ENCODE measurements around the gene FCGR2B. TPM values are rescaled to one million over a fixed set of nuclear protein-coding genes. Genes with fewer than 3 reads are reported as not detected.

The FCGR2B gene
- total and polyA plus RNA-seq, 2 experiments from 2014 or later, result not detected

DNA sequence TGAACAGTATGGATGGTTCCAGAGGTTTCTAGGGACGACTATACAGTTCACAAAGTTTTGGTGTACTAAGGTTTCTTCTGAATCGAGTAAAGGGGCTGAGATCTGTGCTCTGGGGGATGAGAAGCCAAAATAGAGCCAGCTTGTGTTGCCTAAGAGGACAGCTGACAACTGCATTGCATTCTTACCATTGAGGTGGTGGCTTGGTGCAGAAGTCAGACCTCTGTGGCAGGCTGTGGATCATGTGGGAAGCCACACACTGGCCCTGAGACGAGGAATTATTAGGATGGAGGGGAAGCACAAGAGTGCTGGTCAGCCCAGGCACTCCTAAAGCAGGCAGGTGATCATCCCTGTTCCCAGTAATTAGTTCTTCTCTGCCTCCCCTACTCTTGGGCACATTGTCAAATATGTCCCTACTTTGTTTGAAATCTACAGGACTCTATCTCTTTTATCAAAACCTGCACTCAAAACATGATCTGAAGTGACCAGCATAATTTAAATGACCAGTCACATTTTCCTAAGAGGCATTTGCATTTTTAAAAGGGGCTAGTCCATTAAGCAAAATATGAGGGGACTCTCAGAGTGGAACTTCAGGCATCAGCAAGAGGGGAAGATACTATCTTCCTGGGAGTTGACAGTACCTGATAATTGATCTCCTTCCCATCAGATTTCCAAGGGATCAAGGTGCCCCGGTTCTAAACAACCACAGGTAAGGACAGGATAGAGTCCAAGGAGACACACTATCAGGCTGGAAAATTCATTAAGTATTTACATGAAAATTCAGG is 58.2 kb downstream of the FCGR2B start, which contains the start of gene FCRLB:
TSS of gene FCRLB (plus strand) at position 589 of the 782 bp plus-strand sequence. CDS start 1,129 bp downstream, outside the sequence.
- 61% methylated on average over 4 of the region's 4 CpGs for WGBS (ENCODE audit: low lambda C conversion rate, missing lambda C conversion rate)

DNA sequence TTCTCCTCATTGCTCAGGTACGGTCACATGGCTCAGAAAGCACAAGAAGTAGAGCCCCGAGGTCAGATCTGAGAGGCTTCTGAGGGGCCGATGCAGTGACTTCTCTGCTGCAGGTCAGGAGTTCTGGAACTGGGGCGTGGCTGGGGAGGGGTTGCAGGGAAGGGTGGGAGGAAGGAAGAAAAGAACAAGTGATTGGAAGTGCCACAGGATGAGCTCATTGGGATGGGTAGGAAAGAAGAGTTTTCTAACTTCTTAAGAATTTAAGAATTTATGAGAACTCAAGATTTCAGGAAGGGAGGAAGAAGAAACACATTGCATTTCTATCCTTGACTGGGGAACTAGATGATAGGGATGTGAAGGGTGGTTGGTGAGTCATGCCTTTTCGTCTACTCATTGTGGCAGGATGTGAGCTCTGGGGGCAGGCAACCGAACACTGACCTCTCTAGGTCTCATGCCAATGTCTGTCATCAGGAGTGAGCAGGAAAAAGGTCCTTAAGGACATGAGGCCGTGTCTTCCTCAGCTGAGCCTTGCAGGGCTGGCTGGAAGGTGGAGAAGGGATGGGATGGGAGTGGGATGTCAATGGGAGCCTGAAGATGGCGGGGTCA is 58.9 kb downstream of the FCGR2B start:
- no peak for TF ChIP-seq CTCF (IDR thresholded peaks at IDR 0.05; ENCODE audit: poor library complexity)
- TF ChIP-seq EZH2phosphoT487 (IDR thresholded peaks at IDR 0.05; ENCODE audit: low read depth, severe bottlenecking, unreplicated experiment), result no peak
- no peak for TF ChIP-seq EZH2 (IDR thresholded peaks at IDR 0.05; ENCODE audit: borderline replicate concordance)
- Histone ChIP-seq H2AFZ (no peak overlapping the region), H3K79me2 (no peaks in the 10 kb centered on the region), H3K4me3 (no peak overlapping the region), H3K27me3 (peaks cover 5% of the 10 kb centered on the region), H3K36me3 (replicated peaks; ENCODE audit: insufficient read depth, low read depth) (no peaks in the 10 kb centered on the region), H3K9me3 (ENCODE audit: low read depth) (no peaks in the 10 kb centered on the region), H4K20me1 (ENCODE audit: insufficient read depth, poor library complexity, severe bottlenecking) (no peaks in the 10 kb centered on the region), H3K27ac (no peak overlapping the region), H3K4me2 (no peak overlapping the region), H3K9me2 (replicated peaks; ENCODE audit: insufficient read depth) (no peaks in the 10 kb centered on the region), H3K4me1 (ENCODE audit: insufficient read depth) (no peaks in the 10 kb centered on the region)
- DNase-seq (ENCODE audit: low spot score), result no peak
- 60% methylated on average over 8 of the region's 8 CpGs for WGBS (ENCODE audit: low lambda C conversion rate, missing lambda C conversion rate)

More for the DNA sequence above, 58.2 kb downstream of the FCGR2B start, which contains the start of gene FCRLB:
- Histone ChIP-seq H3K9me3 (ENCODE audit: low read depth) (no peaks in the 10 kb centered on the region), H3K27ac (no peak within 1 kb of the TSS), H3K79me2 (no peaks in the 10 kb centered on the region), H2AFZ (no peak within 1 kb of the TSS), H3K4me1 (ENCODE audit: insufficient read depth) (no peaks in the 10 kb centered on the region), H3K4me3 (no peak within 1 kb of the TSS), H3K36me3 (replicated peaks; ENCODE audit: insufficient read depth, low read depth) (no peaks in the 10 kb centered on the region), H4K20me1 (ENCODE audit: insufficient read depth, poor library complexity, severe bottlenecking) (no peaks in the 10 kb centered on the region), H3K9me2 (replicated peaks; ENCODE audit: insufficient read depth) (no peaks in the 10 kb centered on the region), H3K4me2 (no peak within 1 kb of the TSS), H3K27me3 (peaks cover 5% of the 10 kb centered on the region)
- no peak for DNase-seq (ENCODE audit: low spot score)
- TF ChIP-seq EZH2 (IDR thresholded peaks at IDR 0.05; ENCODE audit: borderline replicate concordance) (no peak), EZH2phosphoT487 (IDR thresholded peaks at IDR 0.05; ENCODE audit: low read depth, severe bottlenecking, unreplicated experiment) (no peak), CTCF (IDR thresholded peaks at IDR 0.05; ENCODE audit: poor library complexity) (no peak)

DNA sequence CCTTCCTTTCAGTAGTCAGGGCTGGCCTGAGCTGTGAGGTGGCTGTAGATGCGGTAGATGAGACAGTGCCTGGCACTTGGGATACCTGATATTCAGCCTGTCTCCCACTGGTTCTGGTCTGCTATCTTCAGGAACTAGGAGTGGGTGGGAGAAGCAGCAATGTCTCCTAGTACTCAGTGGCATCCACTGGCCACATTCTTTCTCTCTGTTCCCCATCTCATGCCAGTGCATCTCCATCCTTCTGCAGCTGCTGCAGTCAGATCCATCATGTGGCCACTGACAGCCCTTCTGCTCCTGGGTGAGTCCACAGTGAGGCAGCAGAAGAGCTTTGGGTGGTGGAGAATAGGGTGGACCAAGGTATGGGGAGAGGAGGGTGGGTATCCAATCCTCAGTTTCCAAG is 59.5 kb downstream of the FCGR2B start:
- Histone ChIP-seq H3K27ac (no peak overlapping the region), H4K20me1 (ENCODE audit: insufficient read depth, poor library complexity, severe bottlenecking) (no peaks in the 10 kb centered on the region), H3K79me2 (no peaks in the 10 kb centered on the region), H3K27me3 (peaks cover 5% of the 10 kb centered on the region), H3K4me2 (no peak overlapping the region), H3K9me3 (ENCODE audit: low read depth) (no peaks in the 10 kb centered on the region), H2AFZ (no peak overlapping the region), H3K36me3 (replicated peaks; ENCODE audit: insufficient read depth, low read depth) (no peaks in the 10 kb centered on the region), H3K4me1 (ENCODE audit: insufficient read depth) (no peaks in the 10 kb centered on the region), H3K9me2 (replicated peaks; ENCODE audit: insufficient read depth) (no peaks in the 10 kb centered on the region), H3K4me3 (no peak overlapping the region)
- 89% methylated on average over 1 of the region's 1 CpG for WGBS (ENCODE audit: low lambda C conversion rate, missing lambda C conversion rate)
- TF ChIP-seq EZH2phosphoT487 (IDR thresholded peaks at IDR 0.05; ENCODE audit: low read depth, severe bottlenecking, unreplicated experiment), result no peak
- no peak for TF ChIP-seq EZH2 (IDR thresholded peaks at IDR 0.05; ENCODE audit: borderline replicate concordance)
- TF ChIP-seq CTCF (IDR thresholded peaks at IDR 0.05; ENCODE audit: poor library complexity), result no peak
- DNase-seq (ENCODE audit: low spot score), result no peak

Data from hepatocyte (in vitro differentiated cells).